Measurements from ENCODE around the gene GALM.
"Not testable (repeated sequence)": the region's sequence is repeated elsewhere in the genome, so short reads cannot be mapped to it uniquely, and the experiment has no call there.

GALM gene

GRCh38 chr2:38682008-38682575 lies 16.2 kb downstream of the GALM start:
- DNase-seq (ENCODE audit: low read depth): no peak
- no peak overlapping the region for H3K4me3 ChIP-seq (ENCODE audit: low read depth, low read length)

GRCh38 chr2:38682620-38683019 lies 16.7 kb downstream of the GALM start:
- not testable (repeated sequence) for H3K4me3 ChIP-seq (ENCODE audit: low read depth, low read length); DNase-seq (ENCODE audit: low read depth)

More at GRCh38 chr2:38682008-38682575, 16.2 kb downstream of the GALM start:
- TF ChIP-seq CTCF (IDR thresholded peaks at IDR 0.05; ENCODE audit: low read depth, low read length, missing control alignments): no peak

- H3K4me3 ChIP-seq (ENCODE audit: low read depth, low read length): no peak overlapping the region
- TF ChIP-seq CTCF (IDR thresholded peaks at IDR 0.05; ENCODE audit: low read depth, low read length, missing control alignments): no peak
- DNase-seq (ENCODE audit: low read depth): no peak
Observed at GRCh38 chr2:38683766-38684165, 17.9 kb downstream of the GALM start.

GRCh38 chr2:38685116-38685735 lies 19.3 kb downstream of the GALM start:
- no peak for DNase-seq (ENCODE audit: low read depth)
- H3K4me3 ChIP-seq (ENCODE audit: low read depth, low read length): no peak overlapping the region
- no peak for TF ChIP-seq CTCF (IDR thresholded peaks at IDR 0.05; ENCODE audit: low read depth, low read length, missing control alignments)

GRCh38 chr2:38690499-38691420 lies 24.8 kb downstream of the GALM start:
- TF ChIP-seq CTCF (IDR thresholded peaks at IDR 0.05; ENCODE audit: low read depth, low read length, missing control alignments): no peak
- DNase-seq (ENCODE audit: low read depth): no peak
- H3K4me3 ChIP-seq (ENCODE audit: low read depth, low read length): no peak overlapping the region

GRCh38 chr2:38691994-38692393 lies 26.1 kb downstream of the GALM start:
- no peak for TF ChIP-seq CTCF (IDR thresholded peaks at IDR 0.05; ENCODE audit: low read depth, low read length, missing control alignments)
- H3K4me3 ChIP-seq (ENCODE audit: low read depth, low read length): no peak overlapping the region
- DNase-seq (ENCODE audit: low read depth): no peak

GRCh38 chr2:38692636-38693318 lies 26.9 kb downstream of the GALM start:
- no peak for TF ChIP-seq CTCF (IDR thresholded peaks at IDR 0.05; ENCODE audit: low read depth, low read length, missing control alignments)
- no peak for DNase-seq (ENCODE audit: low read depth)

More at GRCh38 chr2:38692636-38693318, 26.9 kb downstream of the GALM start:
- H3K4me3 ChIP-seq (ENCODE audit: low read depth, low read length): no peak overlapping the region
